ENCODE data around the gene C12orf75.

The C12orf75 gene

GRCh38 chr12:105420046-105420445 lies 89.6 kb downstream of the C12orf75 start:
- Histone ChIP-seq H3K4me1 (ENCODE audit: control insufficient read depth, insufficient read depth, low read length, poor library complexity, severe bottlenecking) (no peaks in the 10 kb centered on the region), H3K9me3 (ENCODE audit: control insufficient read depth, low read length) (no peaks in the 10 kb centered on the region), H3K36me3 (ENCODE audit: control insufficient read depth, insufficient read depth, low read length) (no peaks in the 10 kb centered on the region), H3K27me3 (replicated peaks; ENCODE audit: control insufficient read depth, insufficient read depth, low read length, poor library complexity, severe bottlenecking) (no peaks in the 10 kb centered on the region), H3K27ac (ENCODE audit: insufficient read depth, low read length, poor library complexity, severe bottlenecking) (no peak overlapping the region), H3K4me3 (ENCODE audit: insufficient read depth, low read depth, low read length, poor library complexity, severe bottlenecking) (no peak overlapping the region)
- DNase-seq, result no peak

- peak; percentile 7 to 42 (median 10) for DNase-seq
- no peaks in the 10 kb centered on the region for H3K4me1 ChIP-seq (ENCODE audit: control insufficient read depth, insufficient read depth, low read length, poor library complexity, severe bottlenecking)
Observed at GRCh38 chr12:105420659-105421240, 90.3 kb downstream of the C12orf75 start.

More at GRCh38 chr12:105420659-105421240, 90.3 kb downstream of the C12orf75 start:
- Histone ChIP-seq H3K9me3 (ENCODE audit: control insufficient read depth, low read length) (no peaks in the 10 kb centered on the region), H3K27ac (ENCODE audit: insufficient read depth, low read length, poor library complexity, severe bottlenecking) (no peak overlapping the region), H3K27me3 (replicated peaks; ENCODE audit: control insufficient read depth, insufficient read depth, low read length, poor library complexity, severe bottlenecking) (no peaks in the 10 kb centered on the region), H3K36me3 (ENCODE audit: control insufficient read depth, insufficient read depth, low read length) (no peaks in the 10 kb centered on the region), H3K4me3 (ENCODE audit: insufficient read depth, low read depth, low read length, poor library complexity, severe bottlenecking) (no peak overlapping the region)
